GM21529 (cell line): ENCODE measurements around the gene GRB7.
"Not testable (repeated sequence)": the region's sequence is repeated elsewhere in the genome, so short reads cannot be mapped to it uniquely, and the experiment has no call there.

Experiments used
- ATAC-seq: cut with Tn5 transposase; IDR thresholded peaks from one replicate; pipeline ENCODE4 v1.9.1; 2021; ENCODE audit not compliant: unreplicated experiment

Gene GRB7

GRCh38 chr17:39732586-39732985 lies 5.2 kb upstream of the GRB7 start:
- ATAC-seq: no peak

GRCh38 chr17:39735882-39736281 lies 1.9 kb upstream of the GRB7 start:
- ATAC-seq: no peak

- ATAC-seq: no peak
Measured at GRCh38 chr17:39736319-39737165, 1.2 kb upstream of the GRB7 start.

- ATAC-seq: no peak
Measured at GRCh38 chr17:39737206-39737759, 455 bp upstream of the GRB7 start.

DNA sequence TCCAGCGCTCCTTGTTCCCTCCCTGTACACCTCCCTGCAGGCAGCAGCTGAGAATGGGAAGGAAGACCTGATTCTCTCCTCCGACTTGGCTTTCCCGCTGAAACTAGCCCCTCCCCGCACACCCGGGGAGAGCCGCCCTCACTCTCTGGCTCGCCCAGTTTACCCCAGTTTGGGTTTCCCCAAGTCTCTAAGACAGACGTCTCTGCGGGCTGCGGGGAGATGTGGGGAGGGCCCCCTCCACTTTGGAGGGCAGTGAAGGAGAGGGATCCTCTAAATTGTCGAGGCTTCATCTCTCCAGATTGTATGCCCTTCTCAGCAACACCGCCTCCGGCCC lies 797 bp downstream of the GRB7 start:
- no peak for ATAC-seq

- no peak for ATAC-seq
Measured at GRCh38 chr17:39738983-39739884, 1.5 kb downstream of the GRB7 start.

- ATAC-seq: no peak
Measured at GRCh38 chr17:39739885-39740356, 2.2 kb downstream of the GRB7 start.

- ATAC-seq: no peak
Measured at GRCh38 chr17:39740357-39741111, 2.8 kb downstream of the GRB7 start.

- ATAC-seq: no peak
Measured at GRCh38 chr17:39742126-39742855, 4.6 kb downstream of the GRB7 start.

- ATAC-seq: no peak
Measured at GRCh38 chr17:39742856-39743436, 5.2 kb downstream of the GRB7 start.

DNA sequence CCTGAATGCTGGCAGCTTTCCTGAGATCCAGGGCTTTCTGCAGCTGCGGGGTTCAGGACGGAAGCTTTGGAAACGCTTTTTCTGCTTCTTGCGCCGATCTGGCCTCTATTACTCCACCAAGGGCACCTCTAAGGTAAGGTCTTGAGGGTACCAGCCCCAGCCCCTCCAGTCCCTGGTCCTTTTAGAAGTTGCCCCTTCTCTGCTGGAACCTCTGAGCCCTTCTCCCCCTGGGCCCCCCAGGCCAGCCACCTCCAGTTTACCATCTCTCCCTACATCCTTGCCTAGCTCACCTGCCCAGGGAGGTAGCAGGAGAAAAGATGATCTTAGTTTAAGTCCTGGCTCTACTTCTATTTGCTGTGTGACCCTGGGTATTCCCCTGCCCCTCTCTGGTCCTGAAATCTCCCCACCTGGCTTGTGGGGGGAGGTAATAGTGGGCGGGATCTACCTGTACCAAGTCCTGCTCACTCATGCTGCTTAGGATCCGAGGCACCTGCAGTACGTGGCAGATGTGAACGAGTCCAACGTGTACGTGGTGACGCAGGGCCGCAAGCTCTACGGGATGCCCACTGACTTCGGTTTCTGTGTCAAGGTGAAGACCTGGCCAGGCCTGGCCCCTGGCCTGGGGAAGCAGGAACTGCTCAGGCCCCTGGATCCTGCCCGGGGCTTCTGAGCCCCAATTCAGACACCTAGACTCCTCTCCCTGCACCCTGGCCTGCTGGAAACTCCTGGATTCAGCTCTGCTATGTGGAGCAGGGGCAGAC lies 6.5 kb downstream of the GRB7 start:
- no peak for ATAC-seq

DNA sequence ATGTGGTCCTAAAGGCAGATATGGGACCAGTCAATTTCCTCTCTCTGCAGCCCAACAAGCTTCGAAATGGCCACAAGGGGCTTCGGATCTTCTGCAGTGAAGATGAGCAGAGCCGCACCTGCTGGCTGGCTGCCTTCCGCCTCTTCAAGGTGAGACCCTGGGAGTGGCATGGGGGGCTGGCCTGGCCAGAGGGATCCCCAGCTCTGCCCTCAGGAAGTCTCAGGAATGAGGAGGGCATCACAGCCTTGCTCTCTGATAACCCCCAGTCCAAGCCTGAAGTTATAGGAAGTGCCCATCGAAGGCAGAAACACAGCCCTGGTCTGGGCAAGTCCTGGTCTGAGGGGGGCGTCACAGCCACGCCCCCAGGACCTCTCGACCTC lies 7.1 kb downstream of the GRB7 start:
- ATAC-seq: no peak

GRCh38 chr17:39745335-39746144 lies 7.8 kb downstream of the GRB7 start:
- no peak for ATAC-seq

DNA sequence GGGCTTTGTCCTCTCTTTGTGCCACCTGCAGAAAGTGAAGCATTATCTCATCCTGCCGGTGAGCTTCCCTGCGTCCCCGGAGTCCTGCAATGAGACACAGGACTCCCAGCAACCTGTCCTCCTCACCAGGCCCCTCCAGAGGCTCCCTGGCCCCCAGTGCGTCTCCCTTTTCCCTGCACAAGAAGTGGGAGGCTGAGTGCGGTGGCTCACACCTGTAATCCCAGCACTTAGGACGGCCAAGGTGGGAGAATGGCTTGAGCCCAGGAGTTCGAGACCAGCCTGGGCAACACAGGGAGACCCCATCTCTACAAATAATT lies 8.4 kb downstream of the GRB7 start:
- no peak for ATAC-seq

DNA sequence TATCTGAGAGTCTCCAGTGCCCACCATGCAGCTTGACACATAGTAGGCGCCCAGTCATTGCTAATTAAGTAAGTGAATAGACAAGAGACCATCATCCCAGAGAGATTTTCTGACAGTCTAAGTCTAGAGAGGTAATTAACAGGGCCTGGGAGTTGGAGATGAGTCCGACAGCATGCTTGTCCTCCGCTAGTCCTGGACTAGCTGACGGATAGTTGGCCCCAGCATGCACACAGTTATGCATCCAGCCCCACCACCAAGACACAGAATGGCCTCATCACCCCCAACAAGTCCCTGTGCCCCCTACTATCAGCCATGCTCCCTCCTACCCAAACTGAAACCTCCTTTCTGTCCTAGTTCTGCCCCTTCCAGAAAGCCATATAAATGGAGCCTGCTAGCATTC lies 10.0 kb downstream of the GRB7 start:
- ATAC-seq: no peak

- ATAC-seq: not testable (repeated sequence)
Measured at GRCh38 chr17:39748444-39749034, 10.8 kb downstream of the GRB7 start.

DNA sequence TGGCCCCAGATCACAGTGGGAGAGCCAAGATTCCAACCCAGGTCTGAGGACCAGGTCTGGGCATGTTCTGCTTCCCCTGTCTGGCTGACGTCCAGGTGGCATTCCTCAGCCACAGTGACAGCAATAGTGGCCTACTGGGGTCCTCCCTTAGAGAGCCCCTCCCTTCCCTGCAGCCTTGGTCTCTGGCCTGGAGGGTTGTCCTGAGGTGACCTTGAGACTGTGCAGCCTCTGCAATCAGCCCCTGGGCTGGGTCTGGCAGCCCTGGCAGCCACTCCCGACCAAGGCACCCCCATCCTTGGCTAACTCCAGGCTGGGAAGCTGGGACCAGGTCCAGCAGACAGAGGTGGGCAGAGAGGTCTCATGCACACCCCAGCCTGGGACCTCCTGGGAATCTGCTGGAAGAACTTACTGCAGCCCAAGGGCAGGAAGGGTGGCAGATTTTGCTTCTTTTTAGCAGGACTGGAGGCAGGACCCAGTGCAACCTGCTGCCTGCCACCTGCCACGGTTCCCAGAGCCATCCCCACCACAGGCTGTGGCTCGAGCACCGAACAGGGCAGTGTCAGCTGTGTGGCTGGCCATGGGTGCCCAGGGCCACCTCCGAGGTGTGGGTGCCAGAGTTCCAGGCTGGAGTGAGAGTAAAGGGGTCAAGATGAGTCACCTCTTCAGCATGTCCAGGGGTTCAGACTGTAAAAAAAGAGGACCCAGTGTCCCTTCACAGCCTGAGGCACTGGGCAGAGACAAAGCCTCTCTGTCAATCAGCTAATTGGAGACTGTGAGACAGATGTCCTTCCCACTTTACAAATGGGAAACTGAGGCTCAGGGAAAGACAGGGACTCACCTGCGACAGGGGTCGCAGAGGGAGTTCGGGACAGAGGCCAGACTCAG lies 12.6 kb downstream of the GRB7 start:
- no peak for ATAC-seq
